Posterior cingulate gyrus (tissue), 11 donors: ENCODE data around the gene CPNE4.
"Not testable (repeated sequence)": the region's sequence is repeated elsewhere in the genome, so short reads cannot be mapped to it uniquely, and the experiment has no call there.

Experiments used
- DNase-seq, 10 donors: peaks; one replicate each; pipeline versions ENCODE4 v3.0.0 to v3.0.0-alpha.2; 2020 to 2021; ENCODE audit warnings: mixed read lengths in 3 of 10
- intact Hi-C: fragments of 100-400 bp; cut with DNase I; formaldehyde crosslinking; loops from one replicate; pipeline ENCODE4 v1.15.1; 2023

Gene CPNE4

DNA sequence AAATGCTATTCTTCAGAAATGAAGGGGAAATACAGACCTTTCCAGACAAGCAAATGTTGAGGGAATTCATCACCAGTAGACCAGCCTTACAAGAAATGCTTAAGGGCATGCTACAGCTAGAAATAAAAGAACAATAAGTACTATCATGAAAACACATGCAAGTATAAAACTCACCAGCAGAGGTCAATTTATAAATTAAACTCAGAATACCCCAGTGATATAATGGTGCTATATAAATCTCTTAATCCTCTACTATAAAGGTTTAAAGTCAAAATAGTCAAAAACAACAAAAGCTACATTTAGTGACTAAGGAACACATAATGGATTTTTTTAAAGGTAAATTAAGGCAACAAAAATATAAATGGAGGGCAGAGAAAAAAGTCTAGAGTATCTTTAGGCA, 142.5 kb downstream of the CPNE4 start:
- intact Hi-C loops = no loop called here
- DNase-seq = no peak

DNA sequence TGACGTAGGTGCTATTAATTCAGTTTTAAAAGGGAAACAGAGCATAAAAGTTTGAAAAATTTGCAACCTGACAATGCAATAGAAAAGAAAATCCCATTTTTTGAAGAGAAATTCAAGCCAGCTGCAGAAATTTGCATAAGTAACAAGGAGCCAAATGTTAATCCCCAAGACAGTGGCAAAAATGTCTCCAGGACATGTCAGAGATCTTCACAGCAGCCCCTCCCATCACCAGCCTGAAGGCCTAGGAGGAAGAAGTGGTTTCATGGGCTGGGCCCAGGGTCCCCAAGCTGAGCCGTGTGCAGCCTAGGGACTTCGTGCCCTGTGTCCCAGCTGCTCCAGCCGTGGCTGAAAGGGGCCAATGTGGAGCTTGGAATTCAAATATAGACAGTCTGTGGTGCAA, 148.9 kb downstream of the CPNE4 start:
- DNase-seq = peak in 1 of 10 donors; percentile 51
- intact Hi-C loops = not testable (repeated sequence)

DNA sequence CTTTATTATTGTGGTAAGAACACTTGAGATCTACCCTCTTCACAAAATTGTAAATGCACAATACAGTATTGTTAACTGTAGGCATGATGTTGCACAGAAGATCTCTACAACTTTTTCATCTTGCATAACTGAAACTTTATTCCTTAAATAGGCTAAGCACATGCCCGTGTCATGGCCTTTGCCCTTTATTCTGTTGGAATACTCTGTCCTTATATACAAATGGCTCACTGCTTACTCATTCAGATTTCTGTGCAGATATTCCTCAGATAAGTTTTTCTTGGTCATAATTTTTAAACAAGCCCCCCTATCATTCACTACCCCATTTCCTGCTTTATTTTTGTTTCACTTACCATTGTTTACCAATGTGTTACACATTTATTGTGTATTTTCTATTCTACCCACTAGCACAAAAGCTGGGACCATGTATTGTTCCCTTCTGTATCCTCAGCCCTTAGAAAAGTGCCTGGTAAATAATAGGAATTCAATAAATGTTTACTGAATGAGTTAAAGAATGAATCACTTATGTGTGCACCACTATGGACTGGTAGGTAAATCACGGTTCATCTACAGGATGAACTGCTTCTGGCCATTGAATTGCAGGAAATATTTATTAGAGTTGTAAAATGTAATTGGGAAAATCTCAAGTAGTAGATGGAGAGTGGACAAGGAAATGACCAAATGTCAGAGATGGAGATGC, 151.0 kb downstream of the CPNE4 start:
- DNase-seq = no peak
- intact Hi-C loops = no loop called here

DNA sequence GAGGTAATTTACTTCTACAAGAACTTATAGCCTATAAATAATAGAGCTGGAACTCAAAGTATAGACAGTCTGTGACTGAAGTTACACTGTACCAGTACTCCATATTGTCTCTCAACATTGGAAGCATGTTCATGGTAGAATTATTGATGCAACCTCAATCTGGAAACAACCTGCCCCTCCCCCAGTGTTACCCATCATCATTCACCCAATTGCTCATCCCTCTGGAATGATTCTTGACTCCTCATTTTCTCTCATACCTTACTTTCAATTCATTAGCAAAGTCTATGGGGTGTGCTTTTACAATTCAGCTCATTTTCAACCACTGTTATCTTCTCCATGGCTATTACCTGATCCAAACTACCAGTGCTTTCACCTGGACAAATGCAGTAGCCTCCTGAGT, 151.7 kb downstream of the CPNE4 start:
- DNase-seq = no peak
- intact Hi-C loops = no loop called here

DNA sequence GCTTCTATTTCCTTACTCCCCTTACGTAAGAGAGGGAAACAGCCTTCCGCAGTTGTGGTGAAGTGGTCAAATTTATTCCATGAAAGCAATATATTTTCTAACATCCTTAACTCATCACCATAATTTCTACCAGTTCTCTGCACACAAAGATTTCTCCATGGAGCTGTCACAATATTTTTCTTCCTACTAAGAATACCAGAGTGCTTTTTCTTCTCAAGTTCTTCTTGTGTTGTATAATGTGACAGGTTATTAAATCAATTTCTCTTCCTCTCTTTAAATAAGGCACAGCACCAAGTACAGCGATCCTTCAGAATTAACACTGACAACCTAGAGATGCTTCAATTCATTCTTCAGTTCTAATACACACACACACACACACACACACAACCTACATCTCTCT, 153.0 kb downstream of the CPNE4 start:
- DNase-seq = no peak
- intact Hi-C loops = no loop called here

DNA sequence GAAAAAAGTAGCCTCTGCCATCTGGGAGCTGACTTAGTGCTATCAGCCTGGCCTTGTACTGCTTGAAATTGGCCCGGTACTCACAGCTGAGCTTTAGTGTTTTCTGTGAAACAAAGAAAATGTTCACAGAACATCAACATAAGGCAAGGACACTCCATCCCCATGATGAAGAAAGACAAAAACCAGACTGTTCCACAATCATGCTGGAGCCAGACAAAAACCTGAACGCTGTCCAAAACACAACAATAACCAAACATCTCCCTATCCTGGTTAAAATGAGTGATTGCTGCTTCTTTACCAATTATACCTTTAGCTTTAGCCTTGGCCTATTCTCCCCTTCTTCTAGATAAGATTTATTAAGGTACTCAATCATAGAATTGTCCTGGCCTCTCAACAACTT, 153.9 kb downstream of the CPNE4 start:
- no peak for DNase-seq
- intact Hi-C loops = no loop called here

DNA sequence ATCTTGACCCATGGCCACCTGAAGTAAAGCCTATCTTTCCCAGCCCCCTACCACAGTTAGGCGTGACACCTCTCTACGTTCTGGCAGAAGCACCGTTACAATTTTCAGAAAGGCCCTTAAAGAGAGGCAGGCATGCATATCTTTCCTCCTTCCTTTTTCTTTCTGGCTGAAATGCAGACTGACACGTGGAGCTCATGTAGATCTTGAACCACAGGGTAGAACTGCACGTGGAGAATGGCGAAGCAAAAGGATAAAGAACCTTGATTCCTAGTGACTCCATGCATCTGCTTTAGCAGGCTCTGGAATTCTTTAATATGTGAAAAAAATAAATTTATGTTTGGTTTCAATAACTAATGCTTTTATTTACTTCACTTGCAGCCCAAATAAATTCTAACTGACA, 166.6 kb downstream of the CPNE4 start:
- DNase-seq = no peak
- intact Hi-C loops = no loop called here

DNA sequence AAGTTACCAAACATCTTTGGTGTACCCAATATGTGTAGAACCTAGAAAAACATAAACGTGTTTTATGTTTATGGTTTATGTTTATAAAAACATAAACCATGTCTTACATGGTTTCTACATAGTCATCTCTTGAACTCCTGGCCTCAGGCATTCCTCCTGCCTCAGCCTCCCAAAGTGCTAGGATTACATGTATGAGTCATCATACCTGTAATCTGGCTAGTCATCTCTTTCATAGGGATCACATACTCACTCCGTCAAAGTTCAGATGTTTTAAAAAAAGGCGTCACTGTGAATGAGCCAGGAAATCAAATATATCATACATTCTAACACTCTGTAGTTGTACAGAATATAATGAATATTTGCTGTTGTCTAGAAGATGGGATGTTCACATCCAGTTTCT, 178.6 kb downstream of the CPNE4 start:
- DNase-seq = no peak
- intact Hi-C loops = no loop called here

DNA sequence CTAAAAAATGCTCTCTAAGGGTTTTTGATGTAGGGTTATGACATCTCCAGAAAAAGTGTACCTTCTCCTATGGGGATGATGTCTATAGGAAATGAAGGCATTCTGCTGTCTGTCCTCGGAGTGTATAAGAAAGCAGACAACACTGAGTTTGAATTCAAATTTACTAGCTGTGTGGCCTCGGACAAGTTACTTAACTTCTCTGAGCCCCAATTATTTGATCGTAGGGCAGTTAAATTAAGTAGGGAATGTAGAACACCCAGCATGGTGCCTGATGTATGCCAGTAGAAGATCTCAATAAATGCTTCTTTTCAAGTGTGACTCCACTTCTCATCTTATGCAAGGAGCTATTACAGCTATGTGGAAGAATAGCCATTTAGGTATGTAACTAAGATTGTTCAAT, 184.6 kb downstream of the CPNE4 start:
- intact Hi-C loops = no loop called here
- DNase-seq = no peak

DNA sequence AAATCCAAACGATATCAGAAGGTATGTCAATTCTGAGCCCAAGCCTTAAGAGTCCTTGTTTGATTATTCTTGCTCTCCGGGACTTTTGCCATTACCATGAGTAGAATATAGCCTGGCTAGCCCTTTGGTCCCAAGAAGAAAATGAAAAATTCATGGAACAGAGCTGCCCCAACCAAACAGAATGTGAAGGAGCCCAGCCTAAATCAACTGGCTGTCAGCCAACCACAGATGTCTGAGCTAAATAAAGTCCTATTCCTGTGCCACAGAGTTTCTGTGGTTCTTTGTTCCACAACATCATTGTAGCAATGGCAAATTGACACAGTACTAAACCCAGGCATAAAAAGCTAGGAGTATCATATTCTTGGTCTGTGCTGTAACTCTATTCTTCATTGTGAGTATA, 185.2 kb downstream of the CPNE4 start:
- peak in 2 of 10 donors; percentile 9 to 62 for DNase-seq
- intact Hi-C loops = no loop called here

DNA sequence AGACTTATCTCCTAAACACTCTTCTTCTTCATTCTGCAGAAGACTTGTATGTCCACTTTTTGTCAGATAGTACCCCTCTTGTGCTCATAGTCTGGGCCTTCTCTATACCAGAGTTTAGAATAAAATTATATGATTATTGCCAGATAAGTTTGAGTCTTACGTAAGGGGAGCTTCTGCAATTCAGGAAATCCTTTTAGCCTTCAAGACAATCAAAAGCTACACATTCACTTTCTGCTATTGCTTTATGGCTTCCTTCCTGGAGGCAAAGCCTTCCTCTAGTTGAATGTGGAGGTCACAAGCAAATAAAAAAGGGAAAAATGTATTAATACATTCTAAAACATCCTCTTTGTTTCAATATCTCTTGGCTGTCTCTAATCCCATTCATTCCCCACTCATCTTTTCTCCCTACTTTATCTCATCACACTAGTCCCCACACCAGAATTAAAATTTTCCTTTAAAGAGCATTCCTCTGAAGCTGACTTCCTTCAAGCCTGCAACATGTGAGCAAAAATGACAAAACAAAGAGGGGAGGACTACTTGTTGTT, 186.8 kb downstream of the CPNE4 start:
- intact Hi-C loops = no loop called here
- no peak for DNase-seq

DNA sequence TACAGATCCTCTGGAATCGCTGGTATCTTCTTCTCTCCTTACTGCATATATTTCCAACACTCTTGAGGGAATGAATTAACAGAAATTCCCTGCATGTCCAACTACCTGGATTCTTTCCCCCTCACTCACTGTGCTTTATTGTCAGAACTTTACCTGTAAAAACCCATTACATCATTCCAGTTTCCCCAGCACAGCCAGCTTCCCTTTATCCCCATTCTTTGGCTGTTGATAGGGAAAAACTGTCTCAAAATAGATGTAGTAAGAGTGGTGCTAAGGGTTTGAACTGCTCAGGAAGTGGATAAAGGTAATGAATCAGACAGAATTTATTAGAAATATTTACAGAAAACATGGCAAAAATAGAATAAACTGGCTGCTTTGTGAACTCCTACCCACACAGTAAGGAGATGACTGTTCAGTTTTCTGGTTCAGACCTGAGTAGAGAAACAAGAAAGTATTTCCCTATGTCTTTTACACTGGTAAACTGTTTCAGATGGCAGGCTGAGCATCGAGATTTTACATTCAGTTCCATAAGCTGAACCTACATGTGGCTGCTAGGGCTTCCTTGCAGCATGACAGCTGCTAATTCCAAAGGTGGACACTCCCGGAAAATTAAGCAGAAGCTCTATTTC, 188.4 kb downstream of the CPNE4 start:
- no peak for DNase-seq
- intact Hi-C loops = no loop called here

DNA sequence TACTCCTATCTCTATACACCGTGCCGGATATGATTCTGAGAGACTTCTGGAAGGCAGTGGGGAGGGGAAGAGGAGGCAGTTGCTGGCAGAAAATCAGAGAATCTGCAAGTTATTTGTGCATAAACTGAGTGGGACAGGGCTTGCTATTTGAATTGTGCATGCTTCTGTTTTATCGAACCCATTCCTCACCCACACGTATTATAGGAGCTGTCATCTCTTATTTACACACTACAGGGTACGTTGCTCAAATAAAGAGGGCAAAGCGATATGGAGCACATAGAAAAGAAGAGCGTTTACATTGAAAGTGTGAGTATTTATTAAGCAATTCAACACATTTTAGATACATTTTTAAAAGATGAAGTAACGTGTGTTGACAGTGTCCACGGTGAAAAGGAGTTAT, 191.6 kb downstream of the CPNE4 start:
- intact Hi-C loops = no loop called here
- no peak for DNase-seq

DNA sequence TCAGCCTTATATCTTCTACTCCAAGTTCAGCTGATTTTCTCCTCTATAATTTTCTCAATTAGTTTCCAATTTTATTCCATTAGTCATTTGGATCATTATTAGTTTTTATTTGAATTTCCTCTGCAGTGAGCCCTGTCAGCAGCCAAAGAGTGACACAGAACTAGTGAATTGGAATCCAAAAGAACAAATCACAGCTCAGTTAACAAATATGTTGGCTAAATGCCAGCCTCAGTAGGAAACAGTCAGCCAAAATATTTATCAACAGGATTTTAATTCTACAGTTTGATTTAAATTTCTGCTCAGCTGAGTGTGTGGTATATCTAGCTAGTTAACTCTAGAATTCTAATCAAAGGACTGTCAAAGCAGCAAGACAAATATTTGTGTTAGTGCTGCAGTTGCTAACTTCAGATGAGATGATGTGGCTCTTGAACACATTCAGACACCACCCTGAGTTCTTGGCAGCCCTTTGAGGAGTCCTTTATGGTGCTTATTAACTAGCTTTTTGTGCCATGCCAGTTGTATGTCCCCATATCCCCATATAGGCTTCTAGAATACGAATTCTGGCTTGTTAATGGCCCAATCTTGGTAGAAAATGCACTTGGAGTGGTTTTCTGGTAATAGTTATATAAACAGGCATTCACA, 194.5 kb downstream of the CPNE4 start:
- intact Hi-C loops = no loop called here
- DNase-seq = no peak

DNA sequence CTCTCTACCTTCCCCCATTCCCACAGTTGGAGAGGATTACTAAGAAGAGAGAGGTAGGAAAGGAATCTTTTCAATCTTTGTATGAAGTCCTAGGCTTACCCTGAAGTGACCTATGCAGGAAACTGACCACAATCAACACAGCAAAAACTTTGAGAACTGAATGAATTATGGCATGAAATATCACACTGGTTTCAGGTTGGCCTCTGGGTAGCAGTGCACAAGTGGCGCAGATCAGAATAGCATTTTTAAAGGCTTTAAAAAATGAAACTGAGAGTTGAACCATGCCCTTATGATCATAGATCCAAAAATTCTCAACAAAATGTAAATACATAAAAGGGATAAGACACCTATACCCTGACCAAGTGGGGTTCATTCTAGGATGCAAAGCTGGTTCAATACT, 198.9 kb downstream of the CPNE4 start:
- intact Hi-C loops = no loop called here
- DNase-seq = no peak

DNA sequence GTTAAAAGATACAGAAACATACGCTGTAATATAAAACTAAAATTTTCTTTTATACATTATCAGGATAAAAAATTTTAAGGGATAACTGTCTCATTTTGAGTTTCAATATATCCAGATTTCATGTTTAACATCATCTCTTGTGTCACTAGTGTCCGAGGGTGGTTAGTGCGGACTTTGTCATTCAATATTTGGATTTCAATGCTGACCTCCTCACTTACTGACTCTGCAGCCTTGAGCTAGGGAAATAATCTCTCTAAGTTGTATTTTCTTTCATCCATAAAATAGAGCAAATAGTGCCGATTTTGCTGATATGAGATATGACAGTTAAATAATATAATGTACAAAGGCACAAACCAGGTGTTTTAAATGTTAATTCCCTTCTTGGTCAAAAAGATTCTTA, 203.2 kb downstream of the CPNE4 start:
- intact Hi-C loops = no loop called here

DNA sequence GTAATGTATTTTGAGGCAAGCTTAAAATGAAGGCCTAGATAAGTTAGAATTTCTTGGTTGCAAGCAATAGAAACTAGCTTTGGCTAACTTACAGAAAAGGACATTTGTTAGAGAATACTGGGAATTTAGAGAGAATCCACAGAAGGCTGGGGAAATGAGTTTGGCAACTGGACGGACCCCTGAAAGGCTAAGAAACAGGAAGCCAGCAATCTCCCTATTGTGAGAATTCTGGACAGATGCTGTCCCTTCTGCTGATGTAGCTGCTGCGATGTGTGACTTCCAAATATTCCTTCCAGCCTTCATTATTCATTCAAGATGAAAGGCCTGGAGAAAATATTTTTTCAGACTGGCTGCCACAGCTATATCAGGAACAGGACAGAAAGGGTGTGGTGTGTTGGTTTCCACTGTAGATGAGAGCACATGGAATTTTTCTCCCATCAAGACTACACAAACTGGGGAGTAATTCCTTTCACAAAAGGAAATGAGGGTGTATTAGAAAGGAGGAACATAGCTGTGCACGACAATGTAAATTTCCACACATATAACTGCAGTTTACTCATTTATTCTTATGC, 213.5 kb downstream of the CPNE4 start:
- DNase-seq = no peak
- intact Hi-C loops = no loop called here

More for the DNA sequence above, 203.2 kb downstream of the CPNE4 start:
- DNase-seq = no peak

DNA sequence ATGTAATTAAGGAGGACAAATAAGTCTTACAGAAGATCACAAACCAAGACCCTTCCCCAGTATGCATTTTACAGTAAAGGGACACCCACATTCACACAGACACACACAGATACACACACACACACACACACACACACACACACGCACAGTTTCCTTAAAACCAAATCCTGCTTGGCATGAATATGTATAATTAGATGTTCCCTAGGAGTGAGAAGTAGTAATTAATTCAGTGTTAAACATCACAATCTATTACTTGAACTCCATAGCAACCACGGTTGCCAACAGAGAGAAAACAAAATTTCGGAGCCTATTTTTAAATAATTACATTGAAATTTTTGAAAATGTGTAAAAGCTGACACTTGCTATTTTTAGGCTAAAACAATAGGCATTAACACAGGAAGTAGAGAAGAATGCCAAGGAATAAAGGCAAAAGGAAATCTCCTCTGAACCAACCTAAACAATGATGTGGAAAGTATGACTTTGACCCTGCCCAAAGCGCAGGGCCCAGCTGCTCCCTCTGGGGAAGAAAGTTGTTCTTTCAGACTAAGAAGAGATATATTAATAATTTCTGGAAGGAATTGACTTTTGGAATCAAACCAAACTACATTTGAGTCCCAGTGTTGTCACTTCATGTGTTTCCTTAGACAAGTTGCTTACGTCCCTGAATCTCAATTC, 215.3 kb downstream of the CPNE4 start:
- intact Hi-C loops = no loop called here
- peak in 1 of 10 donors; percentile 12 for DNase-seq

DNA sequence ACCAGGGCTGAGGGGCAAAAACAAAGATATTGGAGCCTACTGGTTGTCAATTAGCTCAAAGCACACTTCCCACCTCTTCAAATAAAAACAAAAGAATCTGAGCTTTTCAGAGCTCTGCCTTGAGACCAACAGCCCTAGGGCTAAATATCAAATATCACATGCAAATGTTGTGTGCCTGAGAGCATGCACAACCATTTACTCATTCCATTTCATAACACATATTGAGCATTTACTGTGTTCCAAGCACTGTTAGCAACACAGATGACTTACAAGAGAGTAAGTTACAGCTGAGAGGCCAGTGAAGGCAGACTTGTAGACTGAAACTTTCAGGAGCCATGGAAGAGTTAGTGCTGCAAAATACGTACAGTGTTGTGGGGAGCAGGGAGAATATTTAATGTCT, 222.4 kb downstream of the CPNE4 start:
- DNase-seq = no peak
- intact Hi-C loops = no loop called here

DNA sequence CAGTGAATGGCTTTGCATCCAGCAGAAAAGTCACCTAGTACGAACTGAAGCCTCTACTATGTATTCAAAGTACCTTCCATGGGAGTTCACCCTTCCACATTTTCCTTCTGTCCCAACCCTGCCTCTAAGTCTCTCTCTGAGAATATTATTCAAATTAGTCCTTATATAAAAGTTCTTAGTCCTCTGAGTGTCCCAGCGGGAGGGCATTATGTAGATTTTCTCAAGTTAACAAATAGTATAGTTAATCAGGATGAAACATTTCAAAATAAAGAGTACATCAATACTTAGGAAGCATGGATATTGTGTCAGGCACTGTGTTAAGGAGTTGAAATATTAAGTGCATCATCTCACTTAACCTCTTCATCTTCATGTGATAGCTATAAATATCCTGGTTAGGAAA, 223.3 kb downstream of the CPNE4 start:
- intact Hi-C loops = no loop called here
- no peak for DNase-seq

DNA sequence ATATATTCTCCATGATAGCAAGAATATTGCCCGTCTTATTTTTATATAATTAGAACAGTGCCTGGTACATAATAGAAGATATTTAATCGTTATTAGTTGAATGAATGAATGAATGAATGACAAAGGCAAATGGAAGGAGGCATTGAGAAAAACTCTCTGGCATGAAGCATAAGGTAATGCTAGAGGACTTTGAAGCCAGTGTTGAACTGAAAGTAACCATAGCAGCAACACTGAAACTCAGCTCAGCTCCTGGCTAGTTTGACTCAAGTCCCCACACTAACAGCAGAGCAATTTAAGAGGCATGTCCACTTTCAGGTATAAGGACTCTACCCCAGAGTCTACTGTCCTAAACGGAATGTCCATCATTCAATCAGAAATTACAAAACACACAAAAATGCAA, 227.0 kb downstream of the CPNE4 start:
- intact Hi-C loops = no loop called here
- DNase-seq = no peak
